HepG2 (cell line): ENCODE data around the gene CIART. TPM values are rescaled to one million over a fixed set of nuclear protein-coding genes. Genes with fewer than 3 reads are reported as not detected.

ENCODE experiments used
- DR1 ChIP-seq: sonication (generic); formaldehyde crosslinking; IDR thresholded peaks from 2 replicates; pipeline ENCODE4 v1.8.0; 2021; ENCODE audit warnings: mild to moderate bottlenecking, missing genetic modification reagents, inconsistent platforms
- GATAD2A ChIP-seq: IDR thresholded peaks from 2 replicates; pipeline ENCODE4 v1.6.1; 2016
- MED13 ChIP-seq: sonication (generic); formaldehyde crosslinking; IDR thresholded peaks from 2 replicates; pipeline ENCODE4 v1.5.0; 2020; ENCODE audit warnings: missing genetic modification reagents
- PHF21A ChIP-seq: sonication (generic); formaldehyde crosslinking; IDR thresholded peaks from 2 replicates; pipeline ENCODE4 v1.5.0; 2020; ENCODE audit warnings: mild to moderate bottlenecking, missing genetic modification reagents
- SIX4 ChIP-seq: sonication (generic); formaldehyde crosslinking; IDR thresholded peaks from 2 replicates; pipeline ENCODE4 v1.4.0; 2020; ENCODE audit warnings: missing genetic modification reagents
- SNAPC4 ChIP-seq: sonication (generic); formaldehyde crosslinking; IDR thresholded peaks from 2 replicates; pipeline ENCODE4 v1.4.0; 2020; ENCODE audit warnings: mild to moderate bottlenecking, missing genetic modification reagents
- ZBTB7B ChIP-seq: sonication (generic); formaldehyde crosslinking; IDR thresholded peaks from 2 replicates; pipeline ENCODE4 v1.4.0; 2020; ENCODE audit warnings: missing genetic modification reagents
- ZHX2 ChIP-seq, 2 experiments: sonication (generic) in 1 of 2; formaldehyde crosslinking in 1 of 2; IDR thresholded peaks; 2 replicates each; pipeline versions ENCODE4 v1.6.1 to v1.9.0; 2014 to 2022; ENCODE audit warnings: antibody characterized with exemption in 1 of 2, borderline replicate concordance in 1 of 2, inconsistent platforms in 1 of 2, low read depth in 1 of 2, missing genetic modification reagents in 1 of 2
- ZNF333 ChIP-seq: sonication (generic); formaldehyde crosslinking; IDR thresholded peaks from 2 replicates; pipeline ENCODE4 v1.4.0; 2020; ENCODE audit warnings: mild to moderate bottlenecking, missing genetic modification reagents, borderline replicate concordance
- ZNF574 ChIP-seq: sonication (generic); formaldehyde crosslinking; IDR thresholded peaks from 2 replicates; pipeline ENCODE4 v1.4.0; 2020; ENCODE audit warnings: missing genetic modification reagents
- ZNF703 ChIP-seq: sonication (generic); formaldehyde crosslinking; IDR thresholded peaks from 2 replicates; pipeline ENCODE4 v1.5.1; 2020; ENCODE audit warnings: missing genetic modification reagents, mild to moderate bottlenecking, moderate library complexity, borderline replicate concordance
- polyA plus RNA-seq, 8 experiments: library from polyadenylated mRNA; depleted of rRNA in 3 of 8; stranded (reverse) in 7 of 8; unstranded in 1 of 8; fragments of >200 nt; fragmentation: Illumina TruSeq in 4 of 8; extraction: Trizol in 4 of 8; gene quantifications; 2 replicates each; pipeline versions ENCODE4 v1.2.1 to v1.2.3, GENCODE V29; 2011 to 2016; ENCODE audit warnings: low read depth in 4 of 8, missing spikeins in 1 of 8, mixed read lengths in 1 of 8; ENCODE audit not compliant: insufficient read depth in 1 of 8
- total RNA-seq, 5 experiments: library from RNA; depleted of rRNA; stranded (reverse); fragments of >200 nt; fragmentation: Illumina TruSeq; extraction: Trizol; gene quantifications; 2 replicates each; pipeline ENCODE4 v1.2.3, GENCODE V29; 2016; ENCODE audit warnings: low read depth in 1 of 5
- TF ChIP-seq, protein P1 (sequence below): sonication (generic); formaldehyde crosslinking; IDR thresholded peaks from 2 replicates; pipeline ENCODE4 v1.4.0; 2020; ENCODE audit warnings: missing genetic modification reagents

The CIART gene
- total and polyA plus RNA-seq, 2 of the 13 experiments (the other 11 are each of a cell fraction or from before 2014, with no cell fraction given): 0.58 TPM; not detected in 1

- TF ChIP-seq, protein P1, sequence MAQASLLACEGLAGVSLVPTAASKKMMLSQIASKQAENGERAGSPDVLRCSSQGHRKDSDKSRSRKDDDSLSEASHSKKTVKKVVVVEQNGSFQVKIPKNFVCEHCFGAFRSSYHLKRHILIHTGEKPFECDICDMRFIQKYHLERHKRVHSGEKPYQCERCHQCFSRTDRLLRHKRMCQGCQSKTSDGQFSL (CRISPR knock-in tag): peak; percentile 96
- TF ChIP-seq ZNF574 (CRISPR knock-in tag) (peak; percentile 91), SIX4 (no peak), MED13 (0 out of 2 replicates have a peak, but pooled peaks have one; percentile 60), ZBTB7B (CRISPR knock-in tag) (peak; percentile 78; the same call in 1 of the 2 replicates), ZNF703 (CRISPR knock-in tag) (no peak), GATAD2A (peak; percentile 50), ZHX2 (IDR thresholded peaks at IDR 0.05; ENCODE audit: low read depth) (peak; percentile 60; the same call in 1 of the 2 replicates), ZHX2 (CRISPR knock-in tag; IDR thresholded peaks at IDR 0.05; ENCODE audit: borderline replicate concordance) (0 out of 2 replicates have a peak, but pooled peaks have one; percentile 17), PHF21A (0 out of 2 replicates have a peak, but pooled peaks have one; percentile 16), DR1 (CRISPR knock-in tag) (0 out of 2 replicates have a peak, but pooled peaks have one; percentile 40), ZNF333 (CRISPR knock-in tag) (peak; percentile 74; the same call in 1 of the 2 replicates), SNAPC4 (0 out of 2 replicates have a peak, but pooled peaks have one; percentile 4)
Observed at GRCh38 chr1:150268705-150269403, 13.5 kb upstream of the CIART start, which contains the start of gene APH1A (continued).
